Stimulated activated CD8-positive, alpha-beta memory T cell treated with anti-CD3 and anti-CD28 coated beads, Interleukin-7, amount 100 ng/mL, for 48 hours (primary cell): Measurements from ENCODE around the gene ERGIC1.

Experiments
- DNase-seq, 2 donors: peaks; one replicate each; pipeline ENCODE4 v3.0.0-alpha.2; 2020; ENCODE audit warnings: low read depth in 1 of 2; ENCODE audit errors: extremely low read depth in 1 of 2

The ERGIC1 gene

DNA sequence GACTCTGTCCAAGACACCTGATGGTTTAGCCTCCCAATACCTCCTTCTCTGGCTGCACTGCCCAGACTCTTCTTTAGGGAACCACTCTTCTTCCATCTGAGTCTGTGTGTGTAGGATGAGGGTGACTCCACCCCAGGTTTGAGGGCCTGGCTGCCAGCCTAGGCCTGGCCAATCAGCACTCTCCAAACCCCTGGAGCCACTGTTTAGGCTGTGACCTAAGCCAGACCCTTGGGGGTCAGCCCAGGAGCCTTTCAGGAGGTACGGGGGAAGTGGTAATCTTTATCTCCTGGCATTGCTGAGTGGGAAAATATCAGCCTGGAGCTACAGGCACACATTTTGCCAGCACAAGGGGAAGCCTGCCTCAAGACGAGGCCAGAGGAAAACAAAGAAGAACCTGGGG lies 6.2 kb upstream of the ERGIC1 start:
- no peak for DNase-seq

GRCh38 chr5:172828911-172829431 lies 5.1 kb upstream of the ERGIC1 start:
- no peak for DNase-seq

DNA sequence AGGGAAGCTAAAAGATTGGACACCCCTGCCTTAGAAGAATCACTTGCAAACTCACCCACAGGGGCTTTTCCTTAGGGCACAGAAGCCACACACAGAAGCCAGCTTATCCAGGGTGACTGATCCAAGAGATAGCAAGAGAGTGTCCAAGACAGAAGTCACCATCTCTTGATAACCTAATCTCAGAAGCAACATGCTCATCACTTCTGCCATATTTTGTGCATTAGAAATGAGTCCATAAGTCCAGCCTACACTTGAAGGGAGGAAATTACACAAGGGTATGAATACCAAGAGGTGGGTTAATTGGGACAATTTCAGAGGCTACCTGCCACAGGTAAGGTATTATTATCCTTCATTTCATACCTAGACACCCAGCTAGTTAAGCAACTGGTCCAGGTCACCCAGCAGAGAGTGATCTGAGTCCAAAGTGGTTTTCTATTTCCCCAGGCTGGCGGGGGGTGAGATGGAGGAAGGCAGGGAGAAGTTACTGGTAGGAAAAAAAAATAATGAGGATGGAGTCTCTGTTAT lies 3.7 kb upstream of the ERGIC1 start:
- DNase-seq: no peak

DNA sequence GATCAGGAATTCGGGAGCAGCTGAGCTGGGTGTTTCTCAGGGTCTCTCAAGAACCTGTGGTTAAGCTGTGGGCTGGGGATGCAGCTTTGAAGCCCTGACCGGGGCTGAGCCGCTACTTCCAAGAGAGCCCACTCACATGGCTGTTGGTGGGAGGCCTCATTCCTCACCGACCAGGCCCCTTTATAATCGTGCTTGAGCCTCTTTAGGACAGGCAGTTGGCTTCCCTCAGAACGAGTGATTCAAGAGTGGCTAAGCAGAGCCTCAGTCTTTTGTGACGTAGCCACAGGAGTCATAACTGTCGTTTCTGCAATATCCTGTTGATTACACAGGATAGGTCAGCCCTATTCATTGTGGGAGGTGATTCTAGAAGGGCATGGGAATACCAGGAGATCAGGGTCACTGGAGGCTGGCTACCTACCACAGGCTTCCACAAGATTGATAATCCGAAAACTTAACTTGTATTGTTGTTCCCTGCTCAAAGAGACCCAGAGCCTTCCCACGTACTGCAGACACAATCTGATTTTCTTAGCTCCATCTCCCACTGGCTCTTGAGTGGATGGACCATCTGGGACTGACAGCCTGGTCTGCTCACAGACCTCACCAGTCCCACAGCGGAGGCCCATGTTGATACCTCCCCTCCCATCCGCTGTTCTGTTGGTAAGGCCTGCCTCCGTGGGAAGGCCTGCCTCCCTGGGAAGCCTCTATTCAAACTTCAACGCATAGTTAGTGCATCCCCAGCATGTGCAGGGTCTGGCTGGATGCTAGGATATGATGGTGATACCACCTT lies 3.0 kb upstream of the ERGIC1 start:
- no peak for DNase-seq

GRCh38 chr5:172832383-172833315 lies 1.4 kb upstream of the ERGIC1 start:
- no peak for DNase-seq

- no peak for DNase-seq
Observed at GRCh38 chr5:172833372-172833685, 722 bp upstream of the ERGIC1 start.

DNA sequence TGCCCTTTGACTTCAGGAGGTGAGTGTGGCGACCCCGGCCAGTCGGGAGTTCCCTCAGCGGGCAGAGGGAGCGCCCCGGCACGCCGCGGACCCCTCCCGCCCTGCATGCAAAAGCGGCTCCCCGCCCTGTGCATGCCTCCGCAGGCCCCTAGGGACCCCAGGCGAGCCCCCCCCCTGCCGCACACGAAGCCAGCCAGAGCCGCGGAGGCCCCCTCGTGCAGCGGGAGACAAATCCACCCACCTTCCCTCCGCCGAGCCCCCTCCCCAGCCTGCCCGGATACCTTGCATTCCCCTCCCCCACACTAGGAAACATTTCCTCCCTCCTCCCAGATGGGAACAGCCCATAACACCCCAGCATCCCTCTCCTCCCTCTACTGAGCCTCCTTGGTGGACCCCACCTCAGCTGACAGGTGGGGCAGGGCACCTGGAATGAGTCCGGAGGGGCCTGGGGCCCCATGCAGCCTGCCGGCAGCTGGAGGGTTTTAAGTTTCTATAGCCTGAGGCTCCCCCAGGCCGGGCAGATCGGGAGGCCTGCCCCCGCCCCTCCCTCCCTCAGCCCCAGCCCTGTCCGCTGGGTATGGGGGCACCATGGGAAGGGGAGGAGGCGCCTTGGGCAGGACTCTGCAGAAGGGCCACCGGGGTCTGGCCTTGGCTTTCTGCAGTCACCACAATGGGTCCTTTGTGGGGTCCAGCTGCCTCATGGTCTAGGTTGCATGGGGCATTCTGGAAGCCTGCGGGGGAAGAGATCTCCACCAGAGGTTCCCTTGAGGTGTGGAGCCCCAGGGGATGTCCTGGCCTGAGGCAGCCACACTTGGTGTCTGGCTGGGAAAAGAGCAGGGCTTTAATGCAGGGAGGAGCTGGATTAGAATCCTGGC lies 601 bp downstream of the ERGIC1 start:
- no peak for DNase-seq

GRCh38 chr5:172835290-172835993 lies 1.4 kb downstream of the ERGIC1 start:
- DNase-seq: no peak

GRCh38 chr5:172835994-172836356 lies 1.9 kb downstream of the ERGIC1 start:
- no peak for DNase-seq

DNA sequence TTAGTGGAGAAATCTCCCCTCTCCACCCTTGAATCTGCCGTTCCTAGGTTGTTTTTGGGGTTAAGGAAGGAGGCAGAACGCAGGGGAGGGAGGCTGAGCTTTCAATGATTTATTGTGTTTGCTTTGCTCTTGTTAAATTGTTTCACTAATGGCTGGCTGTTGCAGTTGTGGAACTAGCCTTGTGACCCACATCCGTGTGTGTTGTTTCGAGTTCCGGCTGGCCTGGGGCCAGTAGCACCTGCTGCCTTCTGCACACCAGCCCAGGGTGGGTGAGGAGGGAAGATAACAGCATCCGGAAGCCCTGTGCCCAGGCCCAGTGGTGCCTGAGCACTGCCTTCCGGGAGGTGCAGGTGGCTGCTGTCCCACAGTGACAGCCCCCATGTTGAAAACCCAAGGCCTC lies 3.6 kb downstream of the ERGIC1 start:
- no peak for DNase-seq

- no peak for DNase-seq
Observed at GRCh38 chr5:172838151-172838875, 4.3 kb downstream of the ERGIC1 start.

- no peak for DNase-seq
Observed at GRCh38 chr5:172839669-172840431, 5.8 kb downstream of the ERGIC1 start.

DNA sequence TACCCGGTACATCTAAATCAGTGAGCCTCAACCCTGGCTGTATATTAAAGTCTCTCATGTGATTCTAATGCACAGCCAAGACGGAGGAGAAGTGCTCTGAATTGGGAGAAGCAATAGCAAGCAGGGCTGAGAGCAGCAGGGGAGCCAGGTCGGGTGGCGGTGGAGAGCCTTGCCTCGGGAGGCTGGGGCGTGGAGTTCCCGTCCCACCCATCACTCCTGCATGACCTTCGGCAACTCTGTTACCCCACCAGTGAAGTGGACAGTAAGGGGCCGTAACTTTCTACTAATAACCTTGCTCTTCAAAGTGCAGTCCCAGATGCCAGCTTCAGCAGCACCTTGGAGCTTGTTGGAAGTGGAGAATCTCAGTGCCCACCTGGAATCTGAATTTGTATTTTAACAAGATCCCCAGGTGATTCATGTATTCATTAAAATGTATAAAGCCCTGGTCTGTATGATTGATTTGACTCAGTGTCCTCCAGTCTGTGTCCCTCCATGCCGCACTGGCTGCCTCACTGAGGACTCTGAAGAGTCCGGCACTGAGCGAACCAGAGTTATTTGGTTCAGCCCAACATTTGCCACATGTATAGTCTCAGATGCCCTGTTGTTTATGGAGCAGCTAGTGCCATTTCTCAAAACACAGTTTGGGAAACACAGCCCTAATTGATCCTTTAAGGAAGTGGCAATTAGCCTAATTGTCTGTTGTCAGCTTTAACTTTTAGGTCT lies 6.5 kb downstream of the ERGIC1 start:
- no peak for DNase-seq

- no peak for DNase-seq
Observed at GRCh38 chr5:172841256-172841655, 7.2 kb downstream of the ERGIC1 start.

GRCh38 chr5:172843825-172844576 lies 9.9 kb downstream of the ERGIC1 start:
- no peak for DNase-seq

- no peak for DNase-seq
Observed at GRCh38 chr5:172844577-172844838, 10.5 kb downstream of the ERGIC1 start.

DNA sequence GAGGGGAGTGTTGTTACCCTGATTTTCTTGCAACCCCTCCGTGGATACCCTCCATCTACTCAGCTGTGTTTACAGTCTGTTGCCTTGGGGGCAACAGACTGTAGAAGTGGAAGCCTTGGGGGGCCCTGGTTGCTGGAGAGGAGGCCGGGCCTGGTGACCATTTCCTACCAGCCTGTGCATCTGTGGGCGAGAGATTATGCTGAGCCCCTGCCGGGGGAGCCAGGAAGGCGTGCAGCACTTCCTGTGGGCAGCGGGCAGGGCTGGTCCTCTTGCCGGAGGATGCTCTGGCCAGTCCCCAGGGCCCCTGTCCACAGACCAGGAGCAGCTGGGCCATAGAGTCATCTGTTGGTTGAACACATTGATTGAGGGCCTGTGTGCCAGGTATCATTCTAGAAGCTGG lies 11.1 kb downstream of the ERGIC1 start:
- DNase-seq: no peak

- no peak for DNase-seq
Observed at GRCh38 chr5:172845576-172845975, 11.5 kb downstream of the ERGIC1 start.
